GM10266 (cell line): ENCODE measurements around the gene RARG.

Experiments used
- DNase-seq: peaks from one replicate; pipeline ENCODE4 v3.0.0; 2012; ENCODE audit errors: extremely low spot score
- CTCF ChIP-seq: IDR thresholded peaks from 2 replicates; pipeline ENCODE4 v1.5.1; 2012; ENCODE audit warnings: mild to moderate bottlenecking, low read depth; ENCODE audit not compliant: control insufficient read depth, insufficient read depth; ENCODE audit errors: missing control alignments

Gene RARG

GRCh38 chr12:53222806-53223261, 9.2 kb downstream of the RARG start:
- DNase-seq = no peak
- TF ChIP-seq CTCF = no peak

- no peak for DNase-seq
- TF ChIP-seq CTCF = no peak
Observed at GRCh38 chr12:53222170-53222721, 9.8 kb downstream of the RARG start.

GRCh38 chr12:53221203-53222080, 10.6 kb downstream of the RARG start:
- peak; percentile 84 for DNase-seq
- peak; percentile 27 for TF ChIP-seq CTCF

GRCh38 chr12:53220694-53221202, 11.3 kb downstream of the RARG start:
- DNase-seq = peak; percentile 98
- no peak for TF ChIP-seq CTCF

- TF ChIP-seq CTCF = no peak
- DNase-seq = peak; percentile 93
Observed at GRCh38 chr12:53219956-53220693, 11.9 kb downstream of the RARG start.

- peak; percentile 79 for DNase-seq
- no peak for TF ChIP-seq CTCF
Observed at GRCh38 chr12:53219292-53219955, 12.6 kb downstream of the RARG start.
